ENCODE data around the gene FRS2. TPM values are rescaled to one million over a fixed set of nuclear protein-coding genes. Genes with fewer than 3 reads are reported as not detected.

Gene FRS2
- total and polyA plus RNA-seq, 8 donors = 2.0 to 71.0 (median 12.1) TPM

GRCh38 chr12:69433653-69434052 lies 36.5 kb upstream of the FRS2 start:
- Histone ChIP-seq H3K4me3 (no peak overlapping the region), H3K27me3 (no peaks in the 10 kb centered on the region), H3K27ac (no peak overlapping the region), H3K9me3 (no peaks in the 10 kb centered on the region), H3K36me3 (no peaks in the 10 kb centered on the region), H3K4me1 (peaks cover 0 to 24% (median 3%) of the 10 kb centered on the region in 4 donors)
- WGBS, 5 donors = 92 to 96% (median 95%) methylated on average over 3 of the region's 3 CpGs
- TF ChIP-seq POLR2AphosphoS5 (IDR thresholded peaks at IDR 0.05) (no peak), POLR2A (IDR thresholded peaks at IDR 0.05) (no peak)
- intact Hi-C loops (cut with DNase I; ENCODE audit: low total_unique reads) = no loop called here
- DNase-seq = no peak

GRCh38 chr12:69435644-69436043 lies 34.5 kb upstream of the FRS2 start:
- TF ChIP-seq EP300 (IDR thresholded peaks at IDR 0.05) (no peak), CTCF (IDR thresholded peaks at IDR 0.05) (no peak), POLR2AphosphoS5 (IDR thresholded peaks at IDR 0.05) (no peak), POLR2A (IDR thresholded peaks at IDR 0.05) (no peak)
- Histone ChIP-seq H3K36me3 (no peaks in the 10 kb centered on the region), H3K4me1 (peaks cover 0 to 36% (median 3%) of the 10 kb centered on the region in 4 donors), H3K27me3 (no peaks in the 10 kb centered on the region), H3K4me3 (no peak overlapping the region), H3K9me3 (no peaks in the 10 kb centered on the region), H3K27ac (no peak overlapping the region)
- peak in 1 of 2 donors; percentile 15 for DNase-seq
- intact Hi-C loops (cut with DNase I; ENCODE audit: low total_unique reads) = no loop called here
- WGBS, 5 donors = 38 to 79% (median 77%) methylated on average over 1 of the region's 1 CpG

GRCh38 chr12:69437073-69437472 lies 33.1 kb upstream of the FRS2 start:
- no peak for TF ChIP-seq CTCF (IDR thresholded peaks at IDR 0.05)
- TF ChIP-seq EP300 (IDR thresholded peaks at IDR 0.05) = no peak
- TF ChIP-seq POLR2A (IDR thresholded peaks at IDR 0.05) = no peak
- TF ChIP-seq POLR2AphosphoS5 (IDR thresholded peaks at IDR 0.05) = no peak
- no peaks in the 10 kb centered on the region for H3K36me3 ChIP-seq
- no peak for DNase-seq
- no peak overlapping the region for H3K27ac ChIP-seq
- H3K4me3 ChIP-seq = no peak overlapping the region
- WGBS, 5 donors = 78 to 97% (median 88%) methylated on average over 2 of the region's 2 CpGs
- H3K4me1 ChIP-seq = peaks cover 0 to 31% (median 2%) of the 10 kb centered on the region in 4 donors
- no peaks in the 10 kb centered on the region for H3K9me3 ChIP-seq
- H3K27me3 ChIP-seq = no peaks in the 10 kb centered on the region
- intact Hi-C loops (cut with DNase I; ENCODE audit: low total_unique reads) = no loop called here

- Histone ChIP-seq H3K4me1 (peaks cover 0 to 31% (median 2%) of the 10 kb centered on the region in 4 donors), H3K36me3 (no peaks in the 10 kb centered on the region), H3K4me3 (no peak overlapping the region), H3K27ac (no peak overlapping the region), H3K27me3 (no peaks in the 10 kb centered on the region), H3K9me3 (no peaks in the 10 kb centered on the region)
- intact Hi-C loops (cut with DNase I; ENCODE audit: low total_unique reads) = no loop called here
- 76 to 98% (median 93%) methylated on average over 3 of the region's 3 CpGs for WGBS, 5 donors
- no peak for TF ChIP-seq EP300 (IDR thresholded peaks at IDR 0.05)
- TF ChIP-seq POLR2AphosphoS5 (IDR thresholded peaks at IDR 0.05) = no peak
- no peak for TF ChIP-seq POLR2A (IDR thresholded peaks at IDR 0.05)
- no peak for TF ChIP-seq CTCF (IDR thresholded peaks at IDR 0.05)
- no peak for DNase-seq
These were observed 31.6 kb upstream of the FRS2 start for GRCh38 chr12:69438539-69438938.

GRCh38 chr12:69440016-69440415 lies 30.2 kb upstream of the FRS2 start:
- no peak for TF ChIP-seq POLR2A (IDR thresholded peaks at IDR 0.05)
- no peak for TF ChIP-seq CTCF (IDR thresholded peaks at IDR 0.05)
- TF ChIP-seq POLR2AphosphoS5 (IDR thresholded peaks at IDR 0.05) = no peak
- no peak for TF ChIP-seq EP300 (IDR thresholded peaks at IDR 0.05)
- H3K27me3 ChIP-seq = no peaks in the 10 kb centered on the region
- H3K9me3 ChIP-seq = no peaks in the 10 kb centered on the region
- H3K27ac ChIP-seq = no peak overlapping the region
- no peak overlapping the region for H3K4me3 ChIP-seq
- intact Hi-C loops (cut with DNase I; ENCODE audit: low total_unique reads) = no loop called here
- H3K36me3 ChIP-seq = no peaks in the 10 kb centered on the region
- peak in 1 of 2 donors; percentile 65 for DNase-seq
- WGBS, 5 donors = 80 to 91% (median 83%) methylated on average over 3 of the region's 3 CpGs
- peaks cover 0 to 31% (median 2%) of the 10 kb centered on the region in 4 donors for H3K4me1 ChIP-seq
